Neural cell (in vitro differentiated cells): Measurements from ENCODE around the gene CLCN5. TPM values are rescaled to one million over a fixed set of nuclear protein-coding genes. Genes with fewer than 3 reads are reported as not detected.

Source experiments
- H2AFZ ChIP-seq: fragments of 200-600, 300-800 bp; sonication (generic), shearing (Covaris generic); 2 replicates; pipeline ENCODE4 v1.6.0; 2014; ENCODE audit warnings: low read depth, mild to moderate bottlenecking, antibody characterized with exemption, low read length, moderate library complexity
- H3F3A ChIP-seq: fragments of 200-600 bp; shearing (Covaris generic); 2 replicates; pipeline ENCODE4 v1.6.1; 2016; ENCODE audit warnings: mild to moderate bottlenecking, moderate library complexity, mixed read lengths, antibody characterized with exemption, low read length; ENCODE audit not compliant: insufficient read depth, poor library complexity, severe bottlenecking
- H3K27ac ChIP-seq: fragments of 200-600, 300-800 bp; sonication (generic), shearing (Covaris generic); 2 replicates; pipeline ENCODE4 v1.5.1; 2014; ENCODE audit warnings: mild to moderate bottlenecking, low read length, moderate library complexity
- H3K27me3 ChIP-seq: fragments of 300-800, 200-600 bp; sonication (generic), shearing (Covaris generic); 2 replicates; pipeline ENCODE4 v1.6.0; 2014; ENCODE audit warnings: mild to moderate bottlenecking, low read depth, low read length, moderate library complexity; ENCODE audit not compliant: insufficient read depth
- H3K36me3 ChIP-seq: fragments of 300-800, 200-600 bp; sonication (generic), shearing (Covaris generic); 2 replicates; pipeline ENCODE4 v1.5.1; 2014; ENCODE audit warnings: mild to moderate bottlenecking, antibody characterized with exemption, low read length, moderate library complexity; ENCODE audit not compliant: insufficient read depth
- H3K4me2 ChIP-seq: fragments of 300-800, 200-600 bp; sonication (generic), shearing (Covaris generic); 2 replicates; pipeline ENCODE4 v1.6.0; 2014; ENCODE audit warnings: mild to moderate bottlenecking, low read length
- H3K4me3 ChIP-seq: fragments of 300-800, 200-600 bp; sonication (generic), shearing (Covaris generic); 2 replicates; pipeline ENCODE4 v1.5.1; 2014; ENCODE audit warnings: mild to moderate bottlenecking, low read length, moderate library complexity
- H3K79me2 ChIP-seq: fragments of 200-600 bp; shearing (Covaris generic); replicated peaks from 2 replicates; pipeline ENCODE4 v1.6.0; 2014; ENCODE audit warnings: mild to moderate bottlenecking, low read length, moderate library complexity; ENCODE audit not compliant: insufficient read depth
- H3K9ac ChIP-seq: fragments of 300-800, 200-600 bp; sonication (generic), shearing (Covaris generic); 2 replicates; pipeline ENCODE4 v1.6.1; 2016; ENCODE audit warnings: mild to moderate bottlenecking, low read length, mixed read lengths
- H3K9me2 ChIP-seq: fragments of 200-600 bp; shearing (Covaris generic); 2 replicates; pipeline ENCODE4 v1.6.1; 2016; ENCODE audit warnings: mild to moderate bottlenecking, low read length, mixed read lengths; ENCODE audit not compliant: insufficient read depth
- H3K9me3 ChIP-seq: fragments of 200-600, 300-800 bp; sonication (generic), shearing (Covaris generic); 2 replicates; pipeline ENCODE4 v1.6.1; 2016; ENCODE audit warnings: mild to moderate bottlenecking, mixed run types, low read length, moderate library complexity, mixed read lengths
- H4K20me1 ChIP-seq: fragments of 200-600 bp; shearing (Covaris generic); 2 replicates; pipeline ENCODE4 v1.6.1; 2016; ENCODE audit warnings: mild to moderate bottlenecking, mixed run types; ENCODE audit not compliant: insufficient read depth
- EP300 ChIP-seq: fragments of 450-650 bp; conservative IDR thresholded peaks from 2 replicates; pipeline ENCODE4 v1.6.1; 2014; ENCODE audit warnings: antibody characterized with exemption, mild to moderate bottlenecking, moderate library complexity; ENCODE audit not compliant: poor library complexity, severe bottlenecking
- EZH2 ChIP-seq: fragments of 200-600, 300-800 bp; shearing (Covaris generic), sonication (generic); IDR thresholded peaks from 2 replicates; pipeline ENCODE4 v1.6.1; 2014; ENCODE audit warnings: antibody characterized with exemption, low read length, borderline replicate concordance, mild to moderate bottlenecking; ENCODE audit not compliant: insufficient read depth, poor library complexity, severe bottlenecking
- MXI1 ChIP-seq: fragments of 450-650 bp; conservative IDR thresholded peaks from 2 replicates; pipeline ENCODE4 v1.6.1; 2014; ENCODE audit warnings: antibody characterized with exemption, mild to moderate bottlenecking; ENCODE audit not compliant: poor library complexity, severe bottlenecking
- POLR2AphosphoS5 ChIP-seq: IDR thresholded peaks from 2 replicates; pipeline ENCODE4 v1.6.1; 2012
- RAD21 ChIP-seq: fragments of 450-650 bp; conservative IDR thresholded peaks from 2 replicates; pipeline ENCODE4 v1.6.1; 2014; ENCODE audit warnings: antibody characterized with exemption, mild to moderate bottlenecking, moderate library complexity
- REST ChIP-seq: IDR thresholded peaks from 2 replicates; pipeline ENCODE4 v1.6.1; 2012; ENCODE audit warnings: borderline replicate concordance
- SMC3 ChIP-seq: fragments of 450-650 bp; conservative IDR thresholded peaks from 2 replicates; pipeline ENCODE4 v1.6.1; 2014; ENCODE audit warnings: antibody characterized with exemption, mild to moderate bottlenecking, moderate library complexity; ENCODE audit not compliant: poor library complexity
- TAF1 ChIP-seq: IDR thresholded peaks from 2 replicates; pipeline ENCODE4 v1.6.1; 2012; ENCODE audit warnings: low read depth
- polyA plus RNA-seq: library from polyadenylated mRNA; depleted of rRNA; stranded (reverse); fragments of >200 nt; gene quantifications from 2 replicates; pipeline ENCODE4 v1.2.3, GENCODE V29; 2014
- TF ChIP-seq, protein P1 (sequence below): fragments of 450-650 bp; IDR thresholded peaks from 2 replicates; pipeline ENCODE4 v1.5.1; 2014; ENCODE audit warnings: antibody characterized with exemption, mild to moderate bottlenecking, moderate library complexity; ENCODE audit not compliant: poor library complexity, severe bottlenecking

Gene CLCN5
- polyA plus RNA-seq, 1 donor from 2014 or later = 13.1 TPM

GRCh38 chrX:49959602-49960001 is 37.2 kb downstream of the CLCN5 start:
- Histone ChIP-seq H3K4me3 (no peak overlapping the region), H3K9me2 (no peaks in the 10 kb centered on the region), H2AFZ (no peak overlapping the region), H3K4me2 (no peak overlapping the region), H3K9ac (no peak overlapping the region), H3K79me2 (no peaks in the 10 kb centered on the region), H3F3A (no peaks in the 10 kb centered on the region), H4K20me1 (no peaks in the 10 kb centered on the region), H3K27ac (no peak overlapping the region), H3K27me3 (no peaks in the 10 kb centered on the region), H3K36me3 (no peaks in the 10 kb centered on the region), H3K9me3 (no peaks in the 10 kb centered on the region)
- TF ChIP-seq MXI1 (no peak), EP300 (no peak), SMC3 (no peak), POLR2AphosphoS5 (no peak), RAD21 (no peak), REST (no peak), TAF1 (no peak), EZH2 (no peak)
- TF ChIP-seq, protein P1, sequence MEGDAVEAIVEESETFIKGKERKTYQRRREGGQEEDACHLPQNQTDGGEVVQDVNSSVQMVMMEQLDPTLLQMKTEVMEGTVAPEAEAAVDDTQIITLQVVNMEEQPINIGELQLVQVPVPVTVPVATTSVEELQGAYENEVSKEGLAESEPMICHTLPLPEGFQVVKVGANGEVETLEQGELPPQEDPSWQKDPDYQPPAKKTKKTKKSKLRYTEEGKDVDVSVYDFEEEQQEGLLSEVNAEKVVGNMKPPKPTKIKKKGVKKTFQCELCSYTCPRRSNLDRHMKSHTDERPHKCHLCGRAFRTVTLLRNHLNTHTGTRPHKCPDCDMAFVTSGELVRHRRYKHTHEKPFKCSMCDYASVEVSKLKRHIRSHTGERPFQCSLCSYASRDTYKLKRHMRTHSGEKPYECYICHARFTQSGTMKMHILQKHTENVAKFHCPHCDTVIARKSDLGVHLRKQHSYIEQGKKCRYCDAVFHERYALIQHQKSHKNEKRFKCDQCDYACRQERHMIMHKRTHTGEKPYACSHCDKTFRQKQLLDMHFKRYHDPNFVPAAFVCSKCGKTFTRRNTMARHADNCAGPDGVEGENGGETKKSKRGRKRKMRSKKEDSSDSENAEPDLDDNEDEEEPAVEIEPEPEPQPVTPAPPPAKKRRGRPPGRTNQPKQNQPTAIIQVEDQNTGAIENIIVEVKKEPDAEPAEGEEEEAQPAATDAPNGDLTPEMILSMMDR = no peak

DNA sequence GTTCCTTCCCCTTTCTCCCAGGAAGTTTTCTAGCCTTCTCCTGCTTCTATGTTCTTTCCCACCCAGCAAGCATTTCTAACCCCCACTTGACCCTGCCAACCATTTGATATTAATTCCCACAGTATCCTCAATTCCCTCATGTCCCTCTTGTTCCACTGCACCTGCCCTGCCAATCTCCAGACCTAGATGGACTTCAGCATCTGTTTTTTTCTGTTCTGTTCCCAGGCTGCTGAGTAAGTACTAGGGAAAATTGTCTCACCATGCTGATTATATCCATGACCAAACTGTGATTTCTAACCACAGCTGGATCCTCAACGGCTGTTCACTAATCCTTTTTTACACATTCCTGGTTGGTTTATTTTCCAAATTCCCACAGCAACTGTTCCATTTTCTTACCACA is 37.7 kb downstream of the CLCN5 start:
- no peaks in the 10 kb centered on the region for H3K79me2 ChIP-seq
- H3K27me3 ChIP-seq = no peaks in the 10 kb centered on the region
- no peak overlapping the region for H3K4me3 ChIP-seq
- no peak overlapping the region for H3K4me2 ChIP-seq
- no peaks in the 10 kb centered on the region for H3K9me3 ChIP-seq
- H3F3A ChIP-seq = no peaks in the 10 kb centered on the region
- no peaks in the 10 kb centered on the region for H4K20me1 ChIP-seq
- no peak for TF ChIP-seq REST
- TF ChIP-seq SMC3 = no peak
- TF ChIP-seq MXI1 = no peak
- no peak for TF ChIP-seq EP300
- no peak for TF ChIP-seq RAD21
- TF ChIP-seq EZH2 = no peak
- no peak for TF ChIP-seq POLR2AphosphoS5
- TF ChIP-seq TAF1 = no peak
- TF ChIP-seq, protein P1 = no peak
- no peak overlapping the region for H3K9ac ChIP-seq
- H3K36me3 ChIP-seq = no peaks in the 10 kb centered on the region
- H2AFZ ChIP-seq = no peak overlapping the region
- H3K9me2 ChIP-seq = no peaks in the 10 kb centered on the region
- no peak overlapping the region for H3K27ac ChIP-seq
